Endothelial cell of umbilical vein (primary cell): ENCODE data around the gene ITPKB. TPM values are rescaled to one million over a fixed set of nuclear protein-coding genes. Genes with fewer than 3 reads are reported as not detected.

Experiments used
- BruUV-seq: library from RNA; stranded (reverse); fragments of 400-500 nt; replicated peaks from 2 replicates; lab custom pipeline; 2021; lab: Mats Ljungman, UMichigan
- CTCF ChIA-PET: fragments of 300-600, 350-600 bp; sonication (Branson Sonifier 250); formaldehyde crosslinking; loops from one replicate; lab custom pipeline; 2021; ENCODE audit warnings: antibody characterized with exemption, inconsistent platforms; lab: Charles Lee
- POLR2A ChIA-PET: fragments of 300-600, 350-600 bp; sonication (Branson Sonifier 250); formaldehyde crosslinking; loops from one replicate; lab custom pipeline; 2021; ENCODE audit warnings: antibody characterized with exemption, inconsistent platforms; lab: Charles Lee
- DNase-seq: peaks from one replicate; pipeline ENCODE4 v3.0.0-alpha.2; 2011; ENCODE audit warnings: low read depth, low spot score
- FAIRE-seq: peaks from 2 replicates; lab custom pipeline; 2011; peaks lifted over from hg19 to GRCh38; lab: Jason Lieb, UNC
- H2AFZ ChIP-seq: 2 replicates; pipeline ENCODE4 v1.6.0; 2012; ENCODE audit warnings: low read depth, low read length, control low read depth, inconsistent platforms
- H3K27ac ChIP-seq: 2 replicates; pipeline ENCODE4 v1.5.1; 2011; ENCODE audit warnings: low read depth, mild to moderate bottlenecking, control low read depth, low read length, moderate library complexity; ENCODE audit not compliant: insufficient read depth
- H3K27me3 ChIP-seq, 2 experiments: 2 replicates each; pipeline versions ENCODE4 v1.6.0 to v1.6.1; 2011; ENCODE audit warnings: low read length in 2 of 2, mixed read lengths in 1 of 2; ENCODE audit not compliant: control insufficient read depth in 2 of 2, insufficient read depth in 2 of 2
- H3K36me3 ChIP-seq, 2 experiments: 2 replicates in 1 of 2; 3 replicates in 1 of 2; pipeline ENCODE4 v1.5.1; 2011; ENCODE audit warnings: low read length in 2 of 2, mild to moderate bottlenecking in 1 of 2, moderate library complexity in 1 of 2; ENCODE audit not compliant: control insufficient read depth in 2 of 2, insufficient read depth in 2 of 2; ENCODE audit errors: extremely low read depth in 1 of 2
- H3K4me1 ChIP-seq: 3 replicates; pipeline ENCODE4 v1.5.1; 2011; ENCODE audit warnings: mild to moderate bottlenecking, low read length; ENCODE audit not compliant: control insufficient read depth, insufficient read depth; ENCODE audit errors: extremely low read depth
- H3K4me2 ChIP-seq: 2 replicates; pipeline ENCODE4 v1.6.1; 2011; ENCODE audit warnings: low read length, control low read depth, mixed read lengths; ENCODE audit not compliant: insufficient read depth
- H3K4me3 ChIP-seq, 3 experiments: fragments of 200-600 bp in 1 of 3; sonication (generic), shearing (Covaris generic) in 1 of 3; replicated peaks in 1 of 3; 2 replicates each; pipeline ENCODE4 v1.5.1; 2011 to 2016; ENCODE audit warnings: control low read depth in 3 of 3, low read length in 3 of 3, mild to moderate bottlenecking in 2 of 3, inconsistent platforms in 1 of 3, low read depth in 1 of 3, moderate library complexity in 1 of 3; ENCODE audit not compliant: insufficient read depth in 1 of 3
- H3K79me2 ChIP-seq: 2 replicates; pipeline ENCODE4 v1.6.0; 2012; ENCODE audit warnings: low read length, inconsistent platforms; ENCODE audit not compliant: control insufficient read depth, insufficient read depth
- H3K9ac ChIP-seq: replicated peaks from 2 replicates; pipeline ENCODE3; 2011; ENCODE audit warnings: low read length, control low read depth; ENCODE audit not compliant: insufficient read depth; ENCODE audit errors: extremely low read depth
- H3K9me1 ChIP-seq: replicated peaks from 3 replicates; pipeline ENCODE4 v1.6.0; 2011; ENCODE audit warnings: mild to moderate bottlenecking, low read length; ENCODE audit not compliant: control insufficient read depth, insufficient read depth; ENCODE audit errors: extremely low read depth
- H3K9me3 ChIP-seq: replicated peaks from 2 replicates; pipeline ENCODE4 v1.5.1; 2012; ENCODE audit warnings: low read length, inconsistent platforms; ENCODE audit not compliant: control insufficient read depth, insufficient read depth
- H4K20me1 ChIP-seq: replicated peaks from 2 replicates; pipeline ENCODE3; 2011; ENCODE audit warnings: mild to moderate bottlenecking, low read length; ENCODE audit not compliant: control insufficient read depth, insufficient read depth; ENCODE audit errors: extremely low read depth
- CTCF ChIP-seq, 2 donors: IDR thresholded peaks; 1 replicate in 1 of 2; 2 replicates in 1 of 2; pipeline ENCODE4 v1.5.1; 2011; ENCODE audit warnings: low read length in 2 of 2, mild to moderate bottlenecking in 2 of 2, moderate library complexity in 2 of 2, control low read depth in 1 of 2, inconsistent platforms in 1 of 2, low read depth in 1 of 2; ENCODE audit not compliant: insufficient read depth in 1 of 2; ENCODE audit errors: extremely low read depth in 1 of 2
- EZH2 ChIP-seq: IDR thresholded peaks from 2 replicates; pipeline ENCODE4 v1.6.1; 2012; ENCODE audit warnings: borderline replicate concordance, low read depth, mild to moderate bottlenecking, moderate library complexity, low read length, inconsistent platforms; ENCODE audit not compliant: severe bottlenecking
- FOS ChIP-seq: IDR thresholded peaks from 2 replicates; pipeline ENCODE4 v1.6.1; 2011; ENCODE audit warnings: mild to moderate bottlenecking, low read length, moderate library complexity, borderline replicate concordance; ENCODE audit not compliant: insufficient read depth
- GATA2 ChIP-seq: IDR thresholded peaks from 2 replicates; pipeline ENCODE4 v1.7.0; 2011; ENCODE audit warnings: low read depth, mild to moderate bottlenecking, moderate library complexity, mixed read lengths, low read length; ENCODE audit not compliant: insufficient read length, insufficient read depth
- JUN ChIP-seq: IDR thresholded peaks from 2 replicates; pipeline ENCODE4 v1.6.1; 2011; ENCODE audit warnings: borderline replicate concordance, low read depth; ENCODE audit not compliant: insufficient read length, insufficient read depth
- MAX ChIP-seq: IDR thresholded peaks from 2 replicates; pipeline ENCODE4 v1.6.1; 2011; ENCODE audit not compliant: insufficient read depth, insufficient read length
- MYC ChIP-seq: IDR thresholded peaks from one replicate; pipeline ENCODE4 v1.6.1; 2011; ENCODE audit warnings: mild to moderate bottlenecking, low read depth, low read length
- POLR2A ChIP-seq: IDR thresholded peaks from 2 replicates; pipeline ENCODE4 v1.6.1; 2012; ENCODE audit warnings: low read depth, mild to moderate bottlenecking, control low read depth, low read length
- POLR2AphosphoS5 ChIP-seq: IDR thresholded peaks from 2 replicates; pipeline ENCODE4 v1.6.1; 2012; ENCODE audit warnings: low read depth, mild to moderate bottlenecking, control low read depth, low read length, moderate library complexity; ENCODE audit not compliant: insufficient read depth
- dilution Hi-C: fragments of 300-500 bp; cut with MboI; formaldehyde crosslinking; loops from one replicate; pipeline ENCODE4 v1.15.0; 2019; ENCODE audit warnings: low sequenced_read_pairs; ENCODE audit not compliant: extremely low pct_ligation_motif_present
- intact Hi-C: fragments of 100-400 bp; cut with micrococcal nuclease; formaldehyde crosslinking; loops from one replicate; pipeline ENCODE4 v1.10.0; 2022
- polyA plus RNA-seq, 4 experiments: library from polyadenylated mRNA; depleted of rRNA in 3 of 4; stranded (reverse) in 3 of 4; unstranded in 1 of 4; fragments of >200 nt; gene quantifications; 2 replicates each; pipeline versions ENCODE4 v1.2.1 to v1.2.3, GENCODE V29; 2011 to 2012; ENCODE audit warnings: missing spikeins in 1 of 4
- total RNA-seq: library from RNA; stranded (reverse); gene quantifications from 2 replicates; pipeline ENCODE4 v1.2.3, GENCODE V29; 2021

ITPKB gene
- total and polyA plus RNA-seq, 2 donors (not counting 3 experiments of a cell fraction or from before 2014, with no cell fraction given) = 7.7 to 34.8 TPM

DNA sequence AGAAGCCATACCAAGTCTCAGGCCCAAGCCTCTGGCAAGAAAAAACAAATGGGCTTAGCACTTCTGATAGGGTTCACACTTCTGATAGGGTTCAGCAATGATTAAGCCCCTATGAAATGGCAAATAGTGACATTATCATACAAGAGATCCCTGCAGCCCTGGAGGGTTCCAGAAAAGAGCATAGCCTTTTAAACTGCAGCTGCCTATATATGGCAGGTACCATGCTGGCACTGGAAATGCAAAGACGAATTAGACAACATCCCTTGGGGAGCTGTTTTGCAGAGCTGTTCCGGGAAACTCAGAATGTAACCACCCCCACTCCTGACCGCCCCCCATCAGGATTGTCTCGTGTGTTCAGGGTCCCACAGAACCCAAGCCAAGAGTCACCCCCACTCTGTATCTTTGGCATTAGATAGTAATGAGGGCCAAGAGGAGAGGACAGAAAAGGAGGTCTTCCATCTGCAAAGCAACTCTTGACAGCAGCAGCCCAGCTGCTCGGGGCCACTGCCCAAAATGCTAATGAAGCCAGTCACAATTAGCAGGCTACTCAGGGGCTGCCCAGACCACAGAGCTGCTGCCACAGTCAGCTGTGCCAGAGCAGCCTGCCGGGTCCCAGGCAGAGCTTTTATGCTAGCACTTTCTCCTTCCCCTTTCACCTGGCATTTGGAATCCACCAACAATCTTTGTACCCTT lies 50.9 kb downstream of the ITPKB start:
- ChIA-PET POLR2A (no interaction called here), CTCF (interaction anchor here (1.2 to 1.6 kb wide), 4 partner anchors 9 to 140 kb away, joined by 3 to 5 read pairs (median 3); no protein-coding TSS in a partner anchor)
- H3K79me2 ChIP-seq = no peaks in the 10 kb centered on the region
- TF ChIP-seq POLR2AphosphoS5 = no peak
- no peak for TF ChIP-seq FOS
- TF ChIP-seq MAX = no peak
- no peak for TF ChIP-seq CTCF (IDR thresholded peaks at IDR 0.05; ENCODE audit: extremely low read depth in 1 of 2, insufficient read depth in 1 of 2, low read depth in 1 of 2, low read length in 2 of 2)
- no peak for TF ChIP-seq JUN
- no peak for TF ChIP-seq MYC
- no peak for TF ChIP-seq EZH2
- TF ChIP-seq POLR2A = no peak
- no peak for TF ChIP-seq GATA2
- H3K9me3 ChIP-seq = no peaks in the 10 kb centered on the region
- FAIRE-seq (no peak), DNase-seq (no peak)
- dilution Hi-C loops (no loop called here), intact Hi-C loops (no loop called here)
- no peaks in the 10 kb centered on the region for H3K36me3 ChIP-seq
- no peak overlapping the region for H3K27ac ChIP-seq
- H3K4me1 ChIP-seq = peaks cover 14% of the 10 kb centered on the region
- H2AFZ ChIP-seq = no peak overlapping the region
- no peak overlapping the region for H3K4me3 ChIP-seq
- no peaks in the 10 kb centered on the region for H3K9me1 ChIP-seq
- H3K4me2 ChIP-seq = no peak overlapping the region
- BruUV-seq = no TSS peak
- no peak overlapping the region for H3K9ac ChIP-seq
- no peaks in the 10 kb centered on the region for H3K27me3 ChIP-seq
- no peaks in the 10 kb centered on the region for H4K20me1 ChIP-seq
